H9 (cell line): Measurements from ENCODE around the gene TCF7L1. TPM values are rescaled to one million over a fixed set of nuclear protein-coding genes. Genes with fewer than 3 reads are reported as not detected.

Experiments used
- DNase-seq: peaks from one replicate; pipeline ENCODE4 v3.0.0-alpha.2; 2017
- H2AFZ ChIP-seq: one replicate; pipeline ENCODE4 v1.6.1; 2013; ENCODE audit warnings: mild to moderate bottlenecking, low read length, control low read depth, moderate library complexity
- H2AK5ac ChIP-seq: 2 replicates; pipeline ENCODE4 v1.6.1; 2013; ENCODE audit warnings: low read length, control low read depth, mixed read lengths; ENCODE audit not compliant: insufficient read length
- H2BK120ac ChIP-seq: one replicate; pipeline ENCODE4 v1.6.1; 2013; ENCODE audit warnings: low read depth, mild to moderate bottlenecking, low read length, control low read depth, inconsistent platforms; ENCODE audit not compliant: poor library complexity, severe bottlenecking
- H2BK12ac ChIP-seq: 2 replicates; pipeline ENCODE4 v1.6.1; 2013; ENCODE audit warnings: low read length, control low read depth, mixed read lengths, low read depth; ENCODE audit not compliant: insufficient read length
- H2BK15ac ChIP-seq: 2 replicates; pipeline ENCODE4 v1.6.1; 2013; ENCODE audit warnings: low read depth, low read length, control low read depth
- H2BK20ac ChIP-seq: one replicate; pipeline ENCODE4 v1.6.1; 2013; ENCODE audit warnings: low read depth, mild to moderate bottlenecking, low read length, control low read depth, inconsistent platforms; ENCODE audit not compliant: poor library complexity, severe bottlenecking
- H2BK5ac ChIP-seq: 2 replicates; pipeline ENCODE4 v1.6.1; 2013; ENCODE audit warnings: low read length, control low read depth, mixed read lengths; ENCODE audit not compliant: insufficient read length
- H3K14ac ChIP-seq: 2 replicates; pipeline ENCODE4 v1.6.1; 2013; ENCODE audit warnings: low read length, control low read depth; ENCODE audit not compliant: insufficient read depth
- H3K18ac ChIP-seq: 2 replicates; pipeline ENCODE4 v1.6.1; 2013; ENCODE audit warnings: low read depth, mild to moderate bottlenecking, mixed read lengths, low read length, control low read depth; ENCODE audit not compliant: insufficient read length
- H3K23ac ChIP-seq: 2 replicates; pipeline ENCODE4 v1.6.1; 2013; ENCODE audit warnings: low read length, control low read depth, mixed read lengths, low read depth; ENCODE audit not compliant: insufficient read length
- H3K23me2 ChIP-seq: 2 replicates; pipeline ENCODE4 v1.6.1; 2013; ENCODE audit warnings: low read depth, mild to moderate bottlenecking, mixed read lengths, low read length, control low read depth; ENCODE audit not compliant: insufficient read length, poor library complexity, severe bottlenecking
- H3K27ac ChIP-seq: 2 replicates; pipeline ENCODE4 v1.5.1; 2013; ENCODE audit warnings: low read length, control low read depth, mixed read lengths, low read depth; ENCODE audit not compliant: insufficient read length
- H3K27me3 ChIP-seq: 2 replicates; pipeline ENCODE4 v1.6.1; 2013; ENCODE audit warnings: low read length, control low read depth, inconsistent platforms; ENCODE audit not compliant: insufficient read depth
- H3K4ac ChIP-seq: 2 replicates; pipeline ENCODE4 v1.6.1; 2013; ENCODE audit warnings: low read depth, mild to moderate bottlenecking, control low read depth, inconsistent platforms, low read length, moderate library complexity
- H3K4me1 ChIP-seq: 2 replicates; pipeline ENCODE4 v1.6.1; 2013; ENCODE audit warnings: low read length, control low read depth, inconsistent platforms; ENCODE audit not compliant: insufficient read depth
- H3K4me2 ChIP-seq: 2 replicates; pipeline ENCODE4 v1.6.1; 2013; ENCODE audit warnings: low read length, control low read depth, mixed read lengths; ENCODE audit not compliant: insufficient read length, insufficient read depth
- H3K56ac ChIP-seq: 2 replicates; pipeline ENCODE4 v1.6.1; 2013; ENCODE audit warnings: low read depth, mild to moderate bottlenecking, mixed read lengths, low read length, control low read depth; ENCODE audit not compliant: insufficient read length
- H3K79me1 ChIP-seq: 2 replicates; pipeline ENCODE4 v1.6.1; 2013; ENCODE audit warnings: low read depth, mild to moderate bottlenecking, moderate library complexity, low read length, control low read depth, inconsistent platforms; ENCODE audit not compliant: insufficient read depth, poor library complexity, severe bottlenecking
- H3K79me2 ChIP-seq: 2 replicates; pipeline ENCODE4 v1.6.1; 2013; ENCODE audit warnings: low read length, control low read depth, inconsistent platforms; ENCODE audit not compliant: insufficient read depth
- H3K9ac ChIP-seq: 2 replicates; pipeline ENCODE4 v1.6.1; 2013; ENCODE audit warnings: low read length, control low read depth, mixed read lengths; ENCODE audit not compliant: insufficient read length; ENCODE audit errors: extremely low read depth
- H3K9me3 ChIP-seq: one replicate; pipeline ENCODE4 v1.6.1; 2013; ENCODE audit warnings: low read depth, low read length, inconsistent platforms; ENCODE audit not compliant: control insufficient read depth
- H3T11ph ChIP-seq: one replicate; pipeline ENCODE4 v1.6.1; 2013; ENCODE audit warnings: mild to moderate bottlenecking, low read length, control low read depth, inconsistent platforms
- H4K20me1 ChIP-seq: one replicate; pipeline ENCODE4 v1.6.1; 2013; ENCODE audit not compliant: control insufficient read depth, insufficient read length, insufficient read depth
- H4K5ac ChIP-seq: 2 replicates; pipeline ENCODE4 v1.6.1; 2013; ENCODE audit warnings: low read depth, mild to moderate bottlenecking, mixed read lengths, low read length, control low read depth; ENCODE audit not compliant: insufficient read length
- H4K8ac ChIP-seq: replicated peaks from 2 replicates; pipeline ENCODE4 v1.6.1; 2013; ENCODE audit warnings: low read length, control low read depth, mixed read lengths, low read depth; ENCODE audit not compliant: insufficient read length
- H4K91ac ChIP-seq: 2 replicates; pipeline ENCODE4 v1.6.1; 2013; ENCODE audit warnings: low read depth, mild to moderate bottlenecking, moderate library complexity, mixed read lengths, low read length, control low read depth; ENCODE audit not compliant: insufficient read length
- H3K27ac Mint-ChIP-seq, 3 experiments: 2 replicates in 2 of 3; 3 replicates in 1 of 3; pipeline ENCODE4 v1.8.0; 2020 to 2021; ENCODE audit warnings: mixed read lengths in 3 of 3, mild to moderate bottlenecking in 1 of 3, moderate library complexity in 1 of 3
- H3K27me3 Mint-ChIP-seq: 2 replicates; pipeline ENCODE4 v1.8.0; 2021; ENCODE audit warnings: low read depth, mild to moderate bottlenecking, moderate library complexity, mixed read lengths
- H3K36me3 Mint-ChIP-seq, 3 experiments: 2 replicates in 2 of 3; 3 replicates in 1 of 3; pipeline ENCODE4 v1.8.0; 2020 to 2021; ENCODE audit warnings: low read depth in 3 of 3, mixed read lengths in 3 of 3; ENCODE audit not compliant: insufficient read depth in 1 of 3
- H3K4me1 Mint-ChIP-seq, 2 experiments: 2 replicates each; pipeline ENCODE4 v1.8.0; 2020; ENCODE audit warnings: mixed read lengths in 2 of 2
- H3K4me3 Mint-ChIP-seq, 2 experiments: 2 replicates in 1 of 2; 3 replicates in 1 of 2; pipeline ENCODE4 v1.8.0; 2020 to 2021; ENCODE audit warnings: mild to moderate bottlenecking in 2 of 2, mixed read lengths in 2 of 2, moderate library complexity in 1 of 2
- H3K9me3 Mint-ChIP-seq, 2 experiments: 2 replicates in 1 of 2; 3 replicates in 1 of 2; pipeline ENCODE4 v1.8.0; 2020; ENCODE audit warnings: mild to moderate bottlenecking in 2 of 2, mixed read lengths in 2 of 2, moderate library complexity in 1 of 2
- WGBS: extraction: QIAGEN DNeasy Blood & Tissue Kit; methylation state at CpG from one replicate; pipeline ENCODE4 v1.1.7; 2013; ENCODE audit warnings: missing lambda C conversion rate, low lambda C conversion rate, mixed read lengths; ENCODE audit not compliant: insufficient read length; ENCODE audit errors: extremely low coverage; 5-methylcytosine and 5-hydroxymethylcytosine counted together
- total RNA-seq: library from RNA; stranded (reverse); gene quantifications from 2 replicates; pipeline ENCODE4 v1.2.1, GENCODE V29; 2021
- TF ChIP-seq, protein P1 (sequence below): fragments of 200-600 bp; sonication (generic); conservative IDR thresholded peaks from 3 replicates; pipeline ENCODE4 v1.8.0; 2021; ENCODE audit warnings: antibody characterized with exemption, mild to moderate bottlenecking

TCF7L1 gene
- total RNA-seq, 1 experiment from 2014 or later: 112 TPM

DNA sequence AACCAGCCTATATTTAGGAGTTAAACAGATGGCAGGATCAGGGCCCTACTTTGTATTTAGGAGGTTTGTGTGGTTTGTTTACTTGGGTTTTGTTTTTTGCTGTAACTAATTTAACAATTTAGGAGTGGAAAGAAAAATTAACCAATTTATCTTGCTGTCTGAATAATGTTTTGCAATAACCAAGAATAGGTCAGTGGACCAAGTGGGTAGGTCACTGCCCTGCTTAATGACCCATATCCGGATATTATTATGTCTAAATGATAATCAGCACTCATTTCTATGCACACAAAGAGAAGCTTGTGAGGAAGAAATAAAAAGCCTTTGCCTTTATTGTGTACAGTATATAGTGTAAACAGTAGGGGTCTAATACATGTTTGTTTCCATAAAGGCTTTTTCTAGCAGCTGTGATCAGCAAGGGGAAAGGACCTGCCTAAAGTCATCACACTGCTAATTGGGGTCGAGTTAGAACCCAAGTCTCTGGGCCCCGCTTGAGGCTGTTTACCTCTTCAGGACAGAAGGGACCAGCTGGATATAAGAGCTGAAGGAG is 118.0 kb downstream of the TCF7L1 start:
- no peak overlapping the region for H3K56ac ChIP-seq
- H2BK20ac ChIP-seq: no peak overlapping the region
- H3K36me3 Mint-ChIP-seq: peaks cover 0 to 3% (median 0%) of the 10 kb centered on the region in 3 experiments; a peak in 2 of 7 replicates
- no peak for DNase-seq
- no peak overlapping the region for H2BK12ac ChIP-seq
- H3K9me3 Mint-ChIP-seq: no peaks in the 10 kb centered on the region
- H2BK120ac ChIP-seq: no peak overlapping the region
- peaks cover 96 to 97% of the 10 kb centered on the region in 2 experiments for H3K4me1 Mint-ChIP-seq
- WGBS: no CpG with 5 or more reads among the region's 3 CpGs
- no peak overlapping the region for H4K5ac ChIP-seq
- peaks cover 24% of the 10 kb centered on the region; the same call in 1 of the 2 replicates for H3K79me2 ChIP-seq
- H4K91ac ChIP-seq: no peak overlapping the region
- no peak overlapping the region for H2AFZ ChIP-seq
- no peak overlapping the region for H3K18ac ChIP-seq
- H3K79me1 ChIP-seq: peaks cover 7% of the 10 kb centered on the region
- H3K27me3 Mint-ChIP-seq: no peaks in the 10 kb centered on the region; the same call in none of the 2 replicates
- H3K27ac Mint-ChIP-seq: peak overlapping the region; percentile 28 to 77 (median 32); a peak in 4 of 7 replicates
- H3K4me2 ChIP-seq: no peak overlapping the region
- H3K14ac ChIP-seq: no peak overlapping the region
- no peak overlapping the region; a peak in 1 of 5 replicates for H3K4me3 Mint-ChIP-seq
- H3K9me3 ChIP-seq: no peaks in the 10 kb centered on the region
- no peak overlapping the region for H2BK5ac ChIP-seq
- peaks cover 60% of the 10 kb centered on the region for H3K4me1 ChIP-seq
- H3K23me2 ChIP-seq: no peaks in the 10 kb centered on the region
- no peak overlapping the region for H3K4ac ChIP-seq
- no peak overlapping the region for H3K27ac ChIP-seq
- TF ChIP-seq, protein P1, sequence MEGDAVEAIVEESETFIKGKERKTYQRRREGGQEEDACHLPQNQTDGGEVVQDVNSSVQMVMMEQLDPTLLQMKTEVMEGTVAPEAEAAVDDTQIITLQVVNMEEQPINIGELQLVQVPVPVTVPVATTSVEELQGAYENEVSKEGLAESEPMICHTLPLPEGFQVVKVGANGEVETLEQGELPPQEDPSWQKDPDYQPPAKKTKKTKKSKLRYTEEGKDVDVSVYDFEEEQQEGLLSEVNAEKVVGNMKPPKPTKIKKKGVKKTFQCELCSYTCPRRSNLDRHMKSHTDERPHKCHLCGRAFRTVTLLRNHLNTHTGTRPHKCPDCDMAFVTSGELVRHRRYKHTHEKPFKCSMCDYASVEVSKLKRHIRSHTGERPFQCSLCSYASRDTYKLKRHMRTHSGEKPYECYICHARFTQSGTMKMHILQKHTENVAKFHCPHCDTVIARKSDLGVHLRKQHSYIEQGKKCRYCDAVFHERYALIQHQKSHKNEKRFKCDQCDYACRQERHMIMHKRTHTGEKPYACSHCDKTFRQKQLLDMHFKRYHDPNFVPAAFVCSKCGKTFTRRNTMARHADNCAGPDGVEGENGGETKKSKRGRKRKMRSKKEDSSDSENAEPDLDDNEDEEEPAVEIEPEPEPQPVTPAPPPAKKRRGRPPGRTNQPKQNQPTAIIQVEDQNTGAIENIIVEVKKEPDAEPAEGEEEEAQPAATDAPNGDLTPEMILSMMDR: no peak
- no peaks in the 10 kb centered on the region for H4K20me1 ChIP-seq
- H4K8ac ChIP-seq: no peak overlapping the region
- H2AK5ac ChIP-seq: no peak overlapping the region
- no peak overlapping the region for H2BK15ac ChIP-seq
- H3T11ph ChIP-seq: no peak overlapping the region
- H3K23ac ChIP-seq: no peak overlapping the region
- H3K27me3 ChIP-seq: no peaks in the 10 kb centered on the region
- no peak overlapping the region for H3K9ac ChIP-seq
